Osteoblast (primary cell): Measurements from ENCODE around the gene SLMAP. TPM values are rescaled to one million over a fixed set of nuclear protein-coding genes. Genes with fewer than 3 reads are reported as not detected.

ENCODE experiments used
- DNase-seq: peaks from one replicate; pipeline ENCODE4 v3.0.0; 2011; ENCODE audit warnings: low spot score, mixed read lengths; ENCODE audit not compliant: insufficient read length; ENCODE audit errors: missing footprints
- H2AFZ ChIP-seq: 2 replicates; pipeline ENCODE4 v1.6.0; 2011; ENCODE audit warnings: mild to moderate bottlenecking, low read length
- H3K27ac ChIP-seq: 2 replicates; pipeline ENCODE4 v1.5.1; 2011; ENCODE audit warnings: mild to moderate bottlenecking, low read depth, low read length, moderate library complexity
- H3K27me3 ChIP-seq: 2 replicates; pipeline ENCODE4 v1.6.0; 2012; ENCODE audit warnings: mild to moderate bottlenecking, control low read depth, inconsistent platforms, low read length, moderate library complexity; ENCODE audit not compliant: insufficient read depth
- H3K36me3 ChIP-seq: 2 replicates; pipeline ENCODE4 v1.5.1; 2011; ENCODE audit warnings: mild to moderate bottlenecking, low read length, control low read depth, moderate library complexity; ENCODE audit not compliant: insufficient read depth
- H3K4me1 ChIP-seq: 2 replicates; pipeline ENCODE4 v1.5.1; 2011; ENCODE audit warnings: mild to moderate bottlenecking, low read length, control low read depth, moderate library complexity; ENCODE audit not compliant: insufficient read depth
- H3K4me2 ChIP-seq: 2 replicates; pipeline ENCODE4 v1.6.0; 2011; ENCODE audit warnings: mild to moderate bottlenecking, low read length; ENCODE audit not compliant: insufficient read depth
- H3K4me3 ChIP-seq: fragments of 200-600 bp; sonication (generic); 3 replicates; pipeline ENCODE4 v1.5.1; 2012; ENCODE audit warnings: mild to moderate bottlenecking, low read length, inconsistent platforms; ENCODE audit not compliant: insufficient read depth
- H3K79me2 ChIP-seq: 2 replicates; pipeline ENCODE4 v1.6.0; 2012; ENCODE audit warnings: mild to moderate bottlenecking, low read length, control low read depth, inconsistent platforms; ENCODE audit not compliant: insufficient read depth
- H3K9me3 ChIP-seq: 2 replicates; pipeline ENCODE4 v1.5.1; 2011; ENCODE audit warnings: low read depth, low read length, control low read depth
- H4K20me1 ChIP-seq: 2 replicates; pipeline ENCODE4 v1.6.0; 2012; ENCODE audit warnings: mild to moderate bottlenecking, low read length, control low read depth; ENCODE audit not compliant: insufficient read depth
- total RNA-seq: library from RNA; depleted of rRNA; stranded (reverse); fragments of >200 nt; gene quantifications from 2 replicates; pipeline ENCODE4 v1.2.3, GENCODE V29; 2012
- TF ChIP-seq, protein P1 (sequence below): IDR thresholded peaks from 2 replicates; pipeline ENCODE4 v1.5.1; 2011; ENCODE audit warnings: mild to moderate bottlenecking, low read depth, low read length, moderate library complexity; ENCODE audit errors: extremely low read depth

Gene SLMAP
- total RNA-seq, 1 donor, result 50.7 TPM

DNA sequence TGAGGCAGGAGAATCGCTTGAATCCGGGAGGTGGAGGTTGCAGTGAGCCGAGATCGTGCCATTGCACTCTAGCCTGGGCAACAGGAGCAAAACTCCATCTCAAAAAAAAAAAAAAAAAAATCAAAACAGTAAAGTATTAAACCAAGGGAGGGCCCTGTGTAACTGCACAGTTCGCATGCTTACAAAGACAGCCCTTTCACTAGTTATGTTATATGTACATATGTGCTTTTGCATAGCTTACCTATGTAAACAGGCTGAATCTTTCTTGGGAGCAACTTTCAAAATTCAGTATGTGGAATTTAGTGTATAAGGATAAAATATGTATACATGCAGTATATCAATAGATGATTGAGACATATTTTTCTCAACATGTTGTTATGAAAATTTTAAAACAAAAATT, 16.1 kb upstream of the SLMAP start:
- no peak for DNase-seq
- TF ChIP-seq, protein P1, sequence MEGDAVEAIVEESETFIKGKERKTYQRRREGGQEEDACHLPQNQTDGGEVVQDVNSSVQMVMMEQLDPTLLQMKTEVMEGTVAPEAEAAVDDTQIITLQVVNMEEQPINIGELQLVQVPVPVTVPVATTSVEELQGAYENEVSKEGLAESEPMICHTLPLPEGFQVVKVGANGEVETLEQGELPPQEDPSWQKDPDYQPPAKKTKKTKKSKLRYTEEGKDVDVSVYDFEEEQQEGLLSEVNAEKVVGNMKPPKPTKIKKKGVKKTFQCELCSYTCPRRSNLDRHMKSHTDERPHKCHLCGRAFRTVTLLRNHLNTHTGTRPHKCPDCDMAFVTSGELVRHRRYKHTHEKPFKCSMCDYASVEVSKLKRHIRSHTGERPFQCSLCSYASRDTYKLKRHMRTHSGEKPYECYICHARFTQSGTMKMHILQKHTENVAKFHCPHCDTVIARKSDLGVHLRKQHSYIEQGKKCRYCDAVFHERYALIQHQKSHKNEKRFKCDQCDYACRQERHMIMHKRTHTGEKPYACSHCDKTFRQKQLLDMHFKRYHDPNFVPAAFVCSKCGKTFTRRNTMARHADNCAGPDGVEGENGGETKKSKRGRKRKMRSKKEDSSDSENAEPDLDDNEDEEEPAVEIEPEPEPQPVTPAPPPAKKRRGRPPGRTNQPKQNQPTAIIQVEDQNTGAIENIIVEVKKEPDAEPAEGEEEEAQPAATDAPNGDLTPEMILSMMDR, result no peak
- Histone ChIP-seq H2AFZ (no peak overlapping the region), H3K27ac (no peak overlapping the region), H3K9me3 (no peaks in the 10 kb centered on the region), H3K27me3 (no peaks in the 10 kb centered on the region), H3K36me3 (no peaks in the 10 kb centered on the region), H3K79me2 (no peaks in the 10 kb centered on the region), H3K4me1 (no peaks in the 10 kb centered on the region), H4K20me1 (no peaks in the 10 kb centered on the region), H3K4me2 (no peak overlapping the region), H3K4me3 (no peak overlapping the region)

DNA sequence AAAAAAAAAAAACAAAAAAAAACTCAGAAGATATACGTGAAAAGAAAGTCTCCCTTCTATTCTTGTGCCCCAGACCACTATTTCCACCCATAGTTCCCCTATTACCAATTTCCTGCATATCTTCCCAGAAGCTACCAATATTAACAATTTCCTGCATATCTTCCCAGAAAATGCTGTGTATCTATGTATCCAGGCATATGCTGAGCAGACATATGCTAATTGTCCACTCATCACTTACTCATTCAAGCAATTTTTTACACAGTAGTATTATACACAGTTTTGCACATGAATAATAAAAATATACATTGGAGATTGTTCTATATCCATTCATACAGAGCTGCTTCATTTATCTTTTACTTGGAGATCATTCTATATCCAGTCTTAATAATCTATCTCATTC, 12.6 kb upstream of the SLMAP start:
- DNase-seq, result no peak
- Histone ChIP-seq H3K27me3 (no peaks in the 10 kb centered on the region), H3K27ac (no peak overlapping the region), H3K9me3 (no peaks in the 10 kb centered on the region), H3K4me3 (no peak overlapping the region), H3K36me3 (no peaks in the 10 kb centered on the region), H2AFZ (no peak overlapping the region), H4K20me1 (no peaks in the 10 kb centered on the region), H3K4me2 (no peak overlapping the region), H3K4me1 (no peaks in the 10 kb centered on the region), H3K79me2 (no peaks in the 10 kb centered on the region)
- TF ChIP-seq, protein P1, result no peak

DNA sequence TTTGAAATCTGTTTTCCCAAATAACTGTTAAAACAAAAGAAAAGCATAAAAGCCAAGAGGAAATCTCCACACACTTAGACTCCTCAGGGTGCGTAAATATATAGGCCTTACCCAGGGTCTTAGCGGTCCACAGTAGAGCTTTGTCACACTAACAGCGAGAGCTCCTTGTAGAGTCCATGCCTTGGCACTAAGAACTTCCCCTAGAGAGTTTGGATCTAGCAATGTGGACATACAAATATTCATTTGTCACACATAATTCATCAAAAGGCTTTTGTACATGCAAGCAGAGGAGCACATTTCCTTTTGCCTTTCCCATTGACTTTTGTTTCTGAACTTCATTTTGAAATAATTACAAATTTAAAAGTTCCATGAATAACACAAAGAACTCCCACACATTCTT, 11.0 kb upstream of the SLMAP start:
- no peak for DNase-seq
- H3K79me2 ChIP-seq, result no peaks in the 10 kb centered on the region
- no peak overlapping the region for H3K27ac ChIP-seq
- no peaks in the 10 kb centered on the region for H3K27me3 ChIP-seq
- no peak overlapping the region for H3K4me3 ChIP-seq
- H4K20me1 ChIP-seq, result no peaks in the 10 kb centered on the region
- H3K4me2 ChIP-seq, result no peak overlapping the region
- no peaks in the 10 kb centered on the region for H3K9me3 ChIP-seq
- no peaks in the 10 kb centered on the region for H3K4me1 ChIP-seq
- TF ChIP-seq, protein P1, result no peak
- no peak overlapping the region for H2AFZ ChIP-seq
- H3K36me3 ChIP-seq, result no peaks in the 10 kb centered on the region

DNA sequence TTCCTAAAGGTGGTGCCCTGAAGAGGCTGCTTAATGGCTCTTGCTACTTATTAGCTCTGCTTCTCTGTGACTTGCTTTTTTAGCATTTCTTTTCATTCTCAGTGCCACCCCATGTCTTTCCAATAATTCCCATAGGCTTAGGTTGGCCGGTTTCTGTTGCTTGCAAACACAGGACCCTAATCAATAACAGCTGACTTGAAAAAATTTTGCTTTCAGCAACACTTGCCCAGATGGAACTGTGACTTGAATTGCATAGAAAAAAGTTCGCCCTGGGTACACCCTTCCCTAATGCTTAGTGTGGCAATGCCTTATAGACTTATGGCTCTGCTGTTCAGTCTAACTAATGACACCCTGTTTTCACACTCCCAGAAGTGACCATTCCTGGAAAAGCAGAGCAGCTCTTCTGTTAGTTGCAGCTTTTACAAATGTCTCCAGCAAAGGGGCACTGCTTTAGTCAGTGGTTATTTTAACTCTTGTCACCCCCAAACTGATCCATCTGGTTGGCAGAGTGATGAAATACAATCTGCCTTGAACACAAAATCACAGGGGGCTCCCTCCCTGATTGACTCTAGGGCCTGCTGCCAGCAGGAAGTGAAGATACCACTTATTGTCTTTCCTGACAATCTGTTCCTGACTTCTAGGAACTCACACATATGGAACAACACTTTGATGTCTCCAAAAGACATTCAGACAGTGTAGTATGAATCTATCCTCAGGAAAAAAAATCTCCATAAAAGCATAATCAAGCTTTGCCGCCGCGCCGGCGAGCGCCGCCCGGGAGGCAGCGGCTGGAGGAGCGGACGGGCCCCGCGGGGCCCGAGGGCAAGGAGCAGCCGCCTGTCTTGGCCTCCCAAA, 9.7 kb upstream of the SLMAP start:
- no peaks in the 10 kb centered on the region for H3K9me3 ChIP-seq
- TF ChIP-seq, protein P1, result no peak
- H3K27me3 ChIP-seq, result no peaks in the 10 kb centered on the region
- H3K27ac ChIP-seq, result no peak overlapping the region
- H3K36me3 ChIP-seq, result no peaks in the 10 kb centered on the region
- H3K4me2 ChIP-seq, result no peak overlapping the region
- no peaks in the 10 kb centered on the region for H3K79me2 ChIP-seq
- no peaks in the 10 kb centered on the region for H3K4me1 ChIP-seq
- H4K20me1 ChIP-seq, result no peaks in the 10 kb centered on the region
- no peak for DNase-seq
- no peak overlapping the region for H2AFZ ChIP-seq
- no peak overlapping the region for H3K4me3 ChIP-seq
